ENCODE measurements around the gene HSDL2. TPM values are rescaled to one million over a fixed set of nuclear protein-coding genes. Genes with fewer than 3 reads are reported as not detected.

The HSDL2 gene
- total RNA-seq, 1 donor from 2014 or later: 26.5 TPM

DNA sequence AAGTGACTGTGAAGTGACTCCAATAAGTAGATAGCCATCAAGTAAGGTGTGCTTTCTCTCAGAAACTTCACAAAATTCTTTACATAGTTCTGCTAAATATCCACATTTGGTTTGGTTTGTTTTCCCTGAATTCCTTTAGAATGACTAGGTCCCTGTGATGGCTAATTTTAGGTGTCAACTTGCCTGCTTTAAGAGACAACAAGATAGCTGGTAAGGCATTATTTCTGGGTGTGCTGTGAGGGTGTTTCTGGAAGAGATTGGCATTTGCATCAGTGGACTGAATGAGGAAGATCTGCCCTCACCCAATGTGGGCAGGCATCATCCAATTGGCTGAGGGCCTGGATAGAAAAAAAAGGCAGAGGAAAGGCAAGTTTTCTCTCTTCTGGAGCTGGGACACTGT, 38.2 kb upstream of the HSDL2 start:
- H3K4me1 Mint-ChIP-seq: peaks cover 6% of the 10 kb centered on the region
- no peaks in the 10 kb centered on the region for H3K36me3 Mint-ChIP-seq
- TF ChIP-seq, protein P1, sequence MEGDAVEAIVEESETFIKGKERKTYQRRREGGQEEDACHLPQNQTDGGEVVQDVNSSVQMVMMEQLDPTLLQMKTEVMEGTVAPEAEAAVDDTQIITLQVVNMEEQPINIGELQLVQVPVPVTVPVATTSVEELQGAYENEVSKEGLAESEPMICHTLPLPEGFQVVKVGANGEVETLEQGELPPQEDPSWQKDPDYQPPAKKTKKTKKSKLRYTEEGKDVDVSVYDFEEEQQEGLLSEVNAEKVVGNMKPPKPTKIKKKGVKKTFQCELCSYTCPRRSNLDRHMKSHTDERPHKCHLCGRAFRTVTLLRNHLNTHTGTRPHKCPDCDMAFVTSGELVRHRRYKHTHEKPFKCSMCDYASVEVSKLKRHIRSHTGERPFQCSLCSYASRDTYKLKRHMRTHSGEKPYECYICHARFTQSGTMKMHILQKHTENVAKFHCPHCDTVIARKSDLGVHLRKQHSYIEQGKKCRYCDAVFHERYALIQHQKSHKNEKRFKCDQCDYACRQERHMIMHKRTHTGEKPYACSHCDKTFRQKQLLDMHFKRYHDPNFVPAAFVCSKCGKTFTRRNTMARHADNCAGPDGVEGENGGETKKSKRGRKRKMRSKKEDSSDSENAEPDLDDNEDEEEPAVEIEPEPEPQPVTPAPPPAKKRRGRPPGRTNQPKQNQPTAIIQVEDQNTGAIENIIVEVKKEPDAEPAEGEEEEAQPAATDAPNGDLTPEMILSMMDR (IDR thresholded peaks at IDR 0.05; ENCODE audit: unreplicated experiment): no peak
- no peak for DNase-seq (ENCODE audit: low spot score in 2 of 2, unreplicated experiment in 2 of 2)
- H3K27me3 Mint-ChIP-seq (ENCODE audit: low read depth): no peaks in the 10 kb centered on the region
- no peaks in the 10 kb centered on the region for H3K9me3 Mint-ChIP-seq
- H3K27ac Mint-ChIP-seq: peak overlapping the region; percentile 7
- no peak overlapping the region for H3K4me3 Mint-ChIP-seq

DNA sequence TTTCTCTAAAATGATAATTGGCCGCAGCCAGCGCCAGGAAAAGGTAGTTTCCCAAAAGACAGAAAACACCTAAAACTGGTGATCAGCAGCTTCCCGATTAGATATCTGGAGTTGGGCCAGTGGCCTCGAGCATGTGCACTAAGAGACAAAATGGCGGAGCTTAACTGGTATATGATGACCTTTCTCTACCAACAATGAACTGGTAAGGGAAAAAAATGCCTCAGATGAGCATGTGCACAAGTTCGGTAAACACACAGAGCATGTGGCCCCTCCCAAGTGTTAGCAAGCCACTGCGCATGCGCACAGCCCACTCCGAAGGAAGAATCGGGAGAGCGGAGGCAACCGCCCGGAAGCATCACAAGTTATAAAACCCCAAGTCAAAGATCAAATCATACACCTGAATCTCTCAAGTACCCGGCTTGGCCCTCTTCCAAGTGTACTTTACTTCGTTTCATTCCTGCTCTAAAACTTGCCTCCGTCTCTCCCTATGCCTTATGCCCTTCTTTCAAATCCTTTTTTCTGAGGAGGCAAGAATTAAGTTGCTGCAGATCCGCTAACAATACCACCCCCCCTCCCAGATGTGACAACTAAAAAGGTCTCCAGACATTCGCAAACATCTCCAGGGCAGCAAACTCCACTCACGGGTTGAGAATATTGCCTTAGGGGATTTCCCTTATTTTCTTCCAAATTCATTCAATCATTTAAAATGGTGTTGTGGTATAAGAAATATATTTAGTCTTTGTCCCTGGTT, 31.5 kb upstream of the HSDL2 start:
- TF ChIP-seq, protein P1 (IDR thresholded peaks at IDR 0.05; ENCODE audit: unreplicated experiment): no peak
- Mint-ChIP-seq H3K4me3 (peak overlapping the region; percentile 55), H3K4me1 (peaks cover 7% of the 10 kb centered on the region), H3K27me3 (ENCODE audit: low read depth) (no peaks in the 10 kb centered on the region), H3K9me3 (no peaks in the 10 kb centered on the region), H3K36me3 (no peaks in the 10 kb centered on the region), H3K27ac (peak overlapping the region; percentile 35)
- no peak for DNase-seq (ENCODE audit: low spot score in 2 of 2, unreplicated experiment in 2 of 2)

- peak overlapping the region; percentile 55 for H3K4me3 Mint-ChIP-seq
Measured at GRCh38 chr9:112349008-112349333, 30.9 kb upstream of the HSDL2 start.

GRCh38 chr9:112351184-112351583, 28.7 kb upstream of the HSDL2 start:
- Mint-ChIP-seq H3K36me3 (no peaks in the 10 kb centered on the region), H3K4me1 (peaks cover 22% of the 10 kb centered on the region), H3K4me3 (no peak overlapping the region), H3K27me3 (ENCODE audit: low read depth) (no peaks in the 10 kb centered on the region), H3K9me3 (no peaks in the 10 kb centered on the region), H3K27ac (no peak overlapping the region)
- no peak for DNase-seq (ENCODE audit: low spot score in 2 of 2, unreplicated experiment in 2 of 2)
- TF ChIP-seq, protein P1 (IDR thresholded peaks at IDR 0.05; ENCODE audit: unreplicated experiment): no peak

More at GRCh38 chr9:112349008-112349333, 30.9 kb upstream of the HSDL2 start:
- no peak for DNase-seq (ENCODE audit: low spot score in 2 of 2, unreplicated experiment in 2 of 2)
- Mint-ChIP-seq H3K27me3 (ENCODE audit: low read depth) (no peaks in the 10 kb centered on the region), H3K9me3 (no peaks in the 10 kb centered on the region), H3K27ac (no peak overlapping the region), H3K4me1 (peaks cover 8% of the 10 kb centered on the region), H3K36me3 (no peaks in the 10 kb centered on the region)
- TF ChIP-seq, protein P1 (IDR thresholded peaks at IDR 0.05; ENCODE audit: unreplicated experiment): no peak

DNA sequence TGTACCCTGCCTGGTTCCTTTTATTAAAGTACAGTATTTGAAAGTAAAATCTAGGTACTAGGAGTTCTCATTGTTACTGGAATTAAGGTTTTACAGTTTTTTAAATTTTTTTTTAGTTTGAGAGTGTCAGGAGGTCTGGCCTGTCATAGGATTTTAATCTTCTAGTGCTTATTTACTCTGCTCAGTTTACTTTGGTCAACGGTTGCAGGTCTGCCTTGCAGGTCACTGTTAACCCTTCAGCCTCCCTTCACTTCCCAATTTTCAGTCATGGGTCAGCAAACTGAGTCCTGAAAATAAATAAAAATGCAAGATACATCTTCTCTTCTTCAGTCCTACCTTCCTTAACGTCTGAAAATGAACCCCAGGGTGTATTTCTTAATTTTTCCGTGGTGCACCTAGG, 27.7 kb upstream of the HSDL2 start:
- Mint-ChIP-seq H3K4me1 (peaks cover 22% of the 10 kb centered on the region), H3K36me3 (no peaks in the 10 kb centered on the region), H3K27ac (no peak overlapping the region), H3K9me3 (no peaks in the 10 kb centered on the region), H3K27me3 (ENCODE audit: low read depth) (no peaks in the 10 kb centered on the region), H3K4me3 (no peak overlapping the region)
- TF ChIP-seq, protein P1 (IDR thresholded peaks at IDR 0.05; ENCODE audit: unreplicated experiment): no peak
- no peak for DNase-seq (ENCODE audit: low spot score in 2 of 2, unreplicated experiment in 2 of 2)
